OCI-LY3 (cell line): Measurements from ENCODE around the gene MR1.

Experiments
- H2AFZ ChIP-seq: fragments of 200-600, 300-600 bp; shearing (Covaris generic); 2 replicates; pipeline ENCODE4 v1.6.0; 2014; ENCODE audit warnings: antibody characterized with exemption, low read depth, low read length
- H3K27ac ChIP-seq: fragments of 200-600, 300-600 bp; sonication (generic); 2 replicates; pipeline ENCODE4 v1.5.1; 2014; ENCODE audit warnings: mild to moderate bottlenecking, low read length, moderate library complexity, mixed read lengths
- H3K27me3 ChIP-seq: fragments of 200-600, 300-600 bp; sonication (generic); 2 replicates; pipeline ENCODE4 v1.6.1; 2014; ENCODE audit warnings: low read depth, low read length, mixed read lengths
- H3K36me3 ChIP-seq: fragments of 200-600, 300-600 bp; sonication (generic); replicated peaks from 2 replicates; pipeline ENCODE3; 2014; ENCODE audit warnings: low read depth, low read length, mixed read lengths
- H3K4me1 ChIP-seq: fragments of 300-600, 200-600 bp; sonication (generic); 2 replicates; pipeline ENCODE4 v1.6.1; 2014; ENCODE audit warnings: low read length, mixed read lengths
- H3K4me2 ChIP-seq: fragments of 200-600, 300-600 bp; sonication (generic); 2 replicates; pipeline ENCODE4 v1.6.1; 2014; ENCODE audit warnings: low read length, mixed read lengths
- H3K4me3 ChIP-seq: fragments of 300-600, 200-600 bp; sonication (generic); 2 replicates; pipeline ENCODE4 v1.5.1; 2014; ENCODE audit warnings: antibody characterized with exemption, mild to moderate bottlenecking, low read length, moderate library complexity
- H3K79me2 ChIP-seq: fragments of 300-600, 200-600 bp; shearing (Covaris generic); 2 replicates; pipeline ENCODE4 v1.6.1; 2014; ENCODE audit warnings: mild to moderate bottlenecking, low read length, mixed read lengths
- H3K9ac ChIP-seq: fragments of 300-600, 200-600 bp; shearing (Covaris generic); 2 replicates; pipeline ENCODE4 v1.6.0; 2014; ENCODE audit warnings: mild to moderate bottlenecking, low read length, moderate library complexity
- H3K9me3 ChIP-seq: fragments of 200-600, 300-600 bp; shearing (Covaris generic); 2 replicates; pipeline ENCODE4 v1.6.1; 2014; ENCODE audit warnings: low read length, mixed read lengths; ENCODE audit not compliant: insufficient read depth
- H4K20me1 ChIP-seq: fragments of 200-600, 300-600 bp; sonication (generic); 2 replicates; pipeline ENCODE4 v1.6.1; 2016; ENCODE audit warnings: low read length, mixed read lengths; ENCODE audit not compliant: insufficient read depth
- EZH2phosphoT487 ChIP-seq: fragments of 200-600 bp; shearing (Covaris generic); IDR thresholded peaks from 2 replicates; pipeline ENCODE4 v1.6.1; 2018; ENCODE audit warnings: antibody characterized with exemption, mixed run types, low read depth
- TF ChIP-seq, protein P1 (sequence below): fragments of 200-600, 300-600 bp; sonication (generic); IDR thresholded peaks from 2 replicates; pipeline ENCODE4 v1.5.1; 2014; ENCODE audit warnings: antibody characterized with exemption, low read length, low read depth

MR1 gene

GRCh38 chr1:181016563-181016962 lies 17.2 kb upstream of the MR1 start:
- Histone ChIP-seq H3K4me2 (no peak overlapping the region), H3K4me1 (peaks cover 66% of the 10 kb centered on the region), H3K4me3 (no peak overlapping the region), H3K79me2 (peaks cover 98% of the 10 kb centered on the region), H3K27ac (no peak overlapping the region), H3K27me3 (no peaks in the 10 kb centered on the region), H3K9ac (no peak overlapping the region), H2AFZ (no peak overlapping the region), H3K9me3 (peaks cover 4% of the 10 kb centered on the region; the same call in 1 of the 2 replicates), H4K20me1 (peaks cover 89% of the 10 kb centered on the region), H3K36me3 (peaks cover 32% of the 10 kb centered on the region)
- no peak for TF ChIP-seq EZH2phosphoT487
- TF ChIP-seq, protein P1, sequence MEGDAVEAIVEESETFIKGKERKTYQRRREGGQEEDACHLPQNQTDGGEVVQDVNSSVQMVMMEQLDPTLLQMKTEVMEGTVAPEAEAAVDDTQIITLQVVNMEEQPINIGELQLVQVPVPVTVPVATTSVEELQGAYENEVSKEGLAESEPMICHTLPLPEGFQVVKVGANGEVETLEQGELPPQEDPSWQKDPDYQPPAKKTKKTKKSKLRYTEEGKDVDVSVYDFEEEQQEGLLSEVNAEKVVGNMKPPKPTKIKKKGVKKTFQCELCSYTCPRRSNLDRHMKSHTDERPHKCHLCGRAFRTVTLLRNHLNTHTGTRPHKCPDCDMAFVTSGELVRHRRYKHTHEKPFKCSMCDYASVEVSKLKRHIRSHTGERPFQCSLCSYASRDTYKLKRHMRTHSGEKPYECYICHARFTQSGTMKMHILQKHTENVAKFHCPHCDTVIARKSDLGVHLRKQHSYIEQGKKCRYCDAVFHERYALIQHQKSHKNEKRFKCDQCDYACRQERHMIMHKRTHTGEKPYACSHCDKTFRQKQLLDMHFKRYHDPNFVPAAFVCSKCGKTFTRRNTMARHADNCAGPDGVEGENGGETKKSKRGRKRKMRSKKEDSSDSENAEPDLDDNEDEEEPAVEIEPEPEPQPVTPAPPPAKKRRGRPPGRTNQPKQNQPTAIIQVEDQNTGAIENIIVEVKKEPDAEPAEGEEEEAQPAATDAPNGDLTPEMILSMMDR: no peak

DNA sequence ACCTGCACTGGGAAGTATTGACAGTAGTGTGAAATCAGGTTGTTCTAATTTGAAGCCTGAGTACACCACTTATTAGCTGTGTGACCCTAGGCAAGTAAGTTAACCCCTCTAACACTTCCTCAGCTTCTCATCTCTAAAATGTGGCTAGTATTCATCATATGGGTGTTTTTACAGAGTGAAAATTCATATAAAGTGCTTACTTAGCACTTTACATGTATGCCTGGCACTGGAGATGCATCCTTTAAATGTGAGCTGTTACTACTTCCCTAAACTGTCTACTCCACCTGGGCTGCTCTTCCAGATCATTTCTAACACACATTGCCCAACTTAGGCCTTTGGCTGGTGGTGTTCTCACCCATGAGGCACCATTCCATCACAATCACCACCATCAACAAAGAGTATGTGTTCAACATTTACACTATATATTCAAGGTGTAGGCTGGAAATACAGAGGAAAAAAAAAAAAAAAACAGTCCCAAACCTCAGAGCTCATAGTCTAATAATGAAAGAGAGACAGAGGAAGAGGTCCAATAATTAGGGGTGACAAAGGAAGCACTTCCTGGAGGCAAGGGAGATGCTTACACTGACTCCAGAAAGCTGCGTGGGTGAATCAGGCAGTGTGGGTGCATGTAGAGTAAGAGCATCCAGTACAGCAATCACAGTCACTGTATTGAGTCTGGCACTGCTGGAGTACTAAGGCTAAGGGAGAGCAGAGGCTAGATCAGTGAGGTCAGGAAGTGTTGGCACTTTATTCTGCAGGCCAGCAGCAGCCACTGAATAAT lies 14.7 kb upstream of the MR1 start:
- H3K27ac ChIP-seq: no peak overlapping the region
- peaks cover 84% of the 10 kb centered on the region for H3K79me2 ChIP-seq
- peaks cover 4% of the 10 kb centered on the region; the same call in 1 of the 2 replicates for H3K9me3 ChIP-seq
- H3K27me3 ChIP-seq: no peaks in the 10 kb centered on the region
- H3K9ac ChIP-seq: no peak overlapping the region
- TF ChIP-seq, protein P1: no peak
- TF ChIP-seq EZH2phosphoT487: no peak
- H4K20me1 ChIP-seq: peaks cover 67% of the 10 kb centered on the region
- no peak overlapping the region for H3K4me2 ChIP-seq
- peaks cover 52% of the 10 kb centered on the region for H3K4me1 ChIP-seq
- no peak overlapping the region for H3K4me3 ChIP-seq
- no peak overlapping the region for H2AFZ ChIP-seq
- H3K36me3 ChIP-seq: peaks cover 21% of the 10 kb centered on the region

- Histone ChIP-seq H3K4me3 (peak overlapping the region; percentile 87), H3K4me2 (peak overlapping the region; percentile 83), H3K36me3 (peaks cover 16% of the 10 kb centered on the region), H3K4me1 (peaks cover 32% of the 10 kb centered on the region), H3K9me3 (peaks cover 1% of the 10 kb centered on the region; the same call in 1 of the 2 replicates), H4K20me1 (peaks cover 47% of the 10 kb centered on the region), H3K9ac (peak overlapping the region; percentile 85), H3K27me3 (no peaks in the 10 kb centered on the region), H3K79me2 (peaks cover 63% of the 10 kb centered on the region), H3K27ac (peak overlapping the region; percentile 63; the same call in 1 of the 2 replicates), H2AFZ (no peak overlapping the region)
- no peak for TF ChIP-seq EZH2phosphoT487
- TF ChIP-seq, protein P1: no peak
Observed at GRCh38 chr1:181021159-181021558, 12.6 kb upstream of the MR1 start.

GRCh38 chr1:181021811-181022434 lies 11.9 kb upstream of the MR1 start:
- Histone ChIP-seq H4K20me1 (peaks cover 41% of the 10 kb centered on the region), H3K36me3 (peaks cover 11% of the 10 kb centered on the region), H3K9ac (peak overlapping the region; percentile 85), H3K79me2 (peaks cover 56% of the 10 kb centered on the region), H3K27ac (peak overlapping the region; percentile 63), H3K27me3 (no peaks in the 10 kb centered on the region), H2AFZ (peak overlapping the region; percentile 62; the same call in 1 of the 2 replicates), H3K4me2 (peak overlapping the region; percentile 83), H3K4me1 (peaks cover 28% of the 10 kb centered on the region), H3K9me3 (no peaks in the 10 kb centered on the region), H3K4me3 (peak overlapping the region; percentile 87)
- TF ChIP-seq EZH2phosphoT487: no peak
- TF ChIP-seq, protein P1: no peak
